ENCODE measurements around the gene CGB8.

CGB8 gene

GRCh38 chr19:49073514-49074378 is 24.8 kb upstream of the CGB8 start:
- no peaks in the 10 kb centered on the region; the same call in 1 of the 2 replicates for H3K9me3 ChIP-seq (ENCODE audit: insufficient read depth, low read length)
- peaks cover 2% of the 10 kb centered on the region for H3K4me1 ChIP-seq (ENCODE audit: insufficient read depth, insufficient read length)
- H3K27me3 ChIP-seq (ENCODE audit: insufficient read depth, insufficient read length) = peaks cover 33% of the 10 kb centered on the region
- H3K4me3 ChIP-seq (ENCODE audit: insufficient read length, low read depth) = no peak overlapping the region
- no peak for TF ChIP-seq SUZ12 (IDR thresholded peaks at IDR 0.05; ENCODE audit: extremely low read depth, insufficient read depth, insufficient read length)
- no peak for TF ChIP-seq YY1 (IDR thresholded peaks at IDR 0.05; ENCODE audit: insufficient read depth, insufficient read length)
- TF ChIP-seq ZNF274 (IDR thresholded peaks at IDR 0.05; ENCODE audit: low read depth, low read length) = no peak
- no peak for DNase-seq (ENCODE audit: low read depth, low spot score)
- no peak overlapping the region for H3K9ac ChIP-seq (ENCODE audit: insufficient read length, low read depth)
- H3K36me3 ChIP-seq (ENCODE audit: insufficient read depth, insufficient read length, low read length) = no peaks in the 10 kb centered on the region

GRCh38 chr19:49071860-49072547 is 23.1 kb upstream of the CGB8 start:
- Histone ChIP-seq H3K9ac (ENCODE audit: insufficient read length, low read depth) (peak overlapping the region; percentile 50), H3K4me1 (ENCODE audit: insufficient read depth, insufficient read length) (peaks cover 6% of the 10 kb centered on the region), H3K36me3 (ENCODE audit: insufficient read depth, insufficient read length, low read length) (no peaks in the 10 kb centered on the region), H3K27me3 (ENCODE audit: insufficient read depth, insufficient read length) (peaks cover 33% of the 10 kb centered on the region), H3K9me3 (ENCODE audit: insufficient read depth, low read length) (no peaks in the 10 kb centered on the region; the same call in 1 of the 2 replicates), H3K4me3 (ENCODE audit: insufficient read length, low read depth) (peak overlapping the region; percentile 37)
- no peak for DNase-seq (ENCODE audit: low read depth, low spot score)
- no peak for TF ChIP-seq ZNF274 (IDR thresholded peaks at IDR 0.05; ENCODE audit: low read depth, low read length)
- TF ChIP-seq SUZ12 (IDR thresholded peaks at IDR 0.05; ENCODE audit: extremely low read depth, insufficient read depth, insufficient read length) = no peak
- no peak for TF ChIP-seq YY1 (IDR thresholded peaks at IDR 0.05; ENCODE audit: insufficient read depth, insufficient read length)

- Histone ChIP-seq H3K9ac (ENCODE audit: insufficient read length, low read depth) (no peak overlapping the region), H3K4me3 (ENCODE audit: insufficient read length, low read depth) (no peak overlapping the region), H3K9me3 (ENCODE audit: insufficient read depth, low read length) (no peaks in the 10 kb centered on the region; the same call in 1 of the 2 replicates), H3K27me3 (ENCODE audit: insufficient read depth, insufficient read length) (peaks cover 36% of the 10 kb centered on the region), H3K36me3 (ENCODE audit: insufficient read depth, insufficient read length, low read length) (no peaks in the 10 kb centered on the region), H3K4me1 (ENCODE audit: insufficient read depth, insufficient read length) (peaks cover 13% of the 10 kb centered on the region)
- no peak for DNase-seq (ENCODE audit: low read depth, low spot score)
- TF ChIP-seq SUZ12 (IDR thresholded peaks at IDR 0.05; ENCODE audit: extremely low read depth, insufficient read depth, insufficient read length) = no peak
- no peak for TF ChIP-seq YY1 (IDR thresholded peaks at IDR 0.05; ENCODE audit: insufficient read depth, insufficient read length)
- no peak for TF ChIP-seq ZNF274 (IDR thresholded peaks at IDR 0.05; ENCODE audit: low read depth, low read length)
These were observed 21.5 kb upstream of the CGB8 start for GRCh38 chr19:49070416-49070815.

GRCh38 chr19:49069026-49069425 is 20.1 kb upstream of the CGB8 start:
- TF ChIP-seq SUZ12 (IDR thresholded peaks at IDR 0.05; ENCODE audit: extremely low read depth, insufficient read depth, insufficient read length) (no peak), ZNF274 (IDR thresholded peaks at IDR 0.05; ENCODE audit: low read depth, low read length) (no peak), YY1 (IDR thresholded peaks at IDR 0.05; ENCODE audit: insufficient read depth, insufficient read length) (no peak)
- H3K9me3 ChIP-seq (ENCODE audit: insufficient read depth, low read length) = no peaks in the 10 kb centered on the region; the same call in 1 of the 2 replicates
- peaks cover 18% of the 10 kb centered on the region for H3K4me1 ChIP-seq (ENCODE audit: insufficient read depth, insufficient read length)
- H3K9ac ChIP-seq (ENCODE audit: insufficient read length, low read depth) = no peak overlapping the region
- DNase-seq (ENCODE audit: low read depth, low spot score) = no peak
- peaks cover 36% of the 10 kb centered on the region for H3K27me3 ChIP-seq (ENCODE audit: insufficient read depth, insufficient read length)
- no peaks in the 10 kb centered on the region for H3K36me3 ChIP-seq (ENCODE audit: insufficient read depth, insufficient read length, low read length)
- H3K4me3 ChIP-seq (ENCODE audit: insufficient read length, low read depth) = no peak overlapping the region

- Histone ChIP-seq H3K9ac (ENCODE audit: insufficient read length, low read depth) (no peak overlapping the region), H3K4me1 (ENCODE audit: insufficient read depth, insufficient read length) (peaks cover 19% of the 10 kb centered on the region), H3K27me3 (ENCODE audit: insufficient read depth, insufficient read length) (peaks cover 25% of the 10 kb centered on the region), H3K4me3 (ENCODE audit: insufficient read length, low read depth) (no peak overlapping the region), H3K9me3 (ENCODE audit: insufficient read depth, low read length) (no peaks in the 10 kb centered on the region; the same call in 1 of the 2 replicates), H3K36me3 (ENCODE audit: insufficient read depth, insufficient read length, low read length) (no peaks in the 10 kb centered on the region)
- no peak for TF ChIP-seq SUZ12 (IDR thresholded peaks at IDR 0.05; ENCODE audit: extremely low read depth, insufficient read depth, insufficient read length)
- no peak for TF ChIP-seq YY1 (IDR thresholded peaks at IDR 0.05; ENCODE audit: insufficient read depth, insufficient read length)
- no peak for DNase-seq (ENCODE audit: low read depth, low spot score)
These were observed 18.6 kb upstream of the CGB8 start for GRCh38 chr19:49067554-49067953.

GRCh38 chr19:49065905-49066512 is 17.1 kb upstream of the CGB8 start:
- Histone ChIP-seq H3K4me1 (ENCODE audit: insufficient read depth, insufficient read length) (peaks cover 19% of the 10 kb centered on the region), H3K4me3 (ENCODE audit: insufficient read length, low read depth) (no peak overlapping the region), H3K36me3 (ENCODE audit: insufficient read depth, insufficient read length, low read length) (no peaks in the 10 kb centered on the region), H3K9ac (ENCODE audit: insufficient read length, low read depth) (no peak overlapping the region), H3K9me3 (ENCODE audit: insufficient read depth, low read length) (no peaks in the 10 kb centered on the region; the same call in 1 of the 2 replicates), H3K27me3 (ENCODE audit: insufficient read depth, insufficient read length) (peaks cover 24% of the 10 kb centered on the region)
- DNase-seq (ENCODE audit: low read depth, low spot score) = no peak
- TF ChIP-seq SUZ12 (IDR thresholded peaks at IDR 0.05; ENCODE audit: extremely low read depth, insufficient read depth, insufficient read length) (no peak), ZNF274 (IDR thresholded peaks at IDR 0.05; ENCODE audit: low read depth, low read length) (no peak), YY1 (IDR thresholded peaks at IDR 0.05; ENCODE audit: insufficient read depth, insufficient read length) (no peak)

Measured in NT2/D1 (cell line).